ENCODE results near the gene KLHL24. TPM values are rescaled to one million over a fixed set of nuclear protein-coding genes. Genes with fewer than 3 reads are reported as not detected.
"Not testable (repeated sequence)": the region's sequence is repeated elsewhere in the genome, so short reads cannot be mapped to it uniquely, and the experiment has no call there.

KLHL24 gene
- total RNA-seq, 1 experiment from 2014 or later = 33.9 TPM

- no peak for ATAC-seq
- Mint-ChIP-seq H3K36me3 (peaks cover 21% of the 10 kb centered on the region), H3K4me3 (no peak overlapping the region), H3K27ac (no peak overlapping the region), H3K4me1 (no peaks in the 10 kb centered on the region), H3K9me3 (peaks cover 31% of the 10 kb centered on the region), H3K27me3 (ENCODE audit: low read depth) (no peaks in the 10 kb centered on the region; the same call in 1 of the 2 replicates)
- TF ChIP-seq E2F1 (CRISPR knock-in tag; IDR thresholded peaks at IDR 0.05) (no peak), SOX15 (CRISPR knock-in tag; IDR thresholded peaks at IDR 0.05) (no peak), SMAD4 (CRISPR knock-in tag; IDR thresholded peaks at IDR 0.05) (no peak), ZNF138 (CRISPR knock-in tag; conservative IDR thresholded peaks at IDR 0.05) (no peak), ZNF232 (CRISPR knock-in tag; IDR thresholded peaks at IDR 0.05) (no peak), ELF4 (CRISPR knock-in tag; IDR thresholded peaks at IDR 0.05; ENCODE audit: low read depth) (no peak), IRF2 (CRISPR knock-in tag; IDR thresholded peaks at IDR 0.05; ENCODE audit: borderline replicate concordance, low read depth) (no peak), ZBTB43 (CRISPR knock-in tag; IDR thresholded peaks at IDR 0.05) (no peak)
- CTCF ChIA-PET = no interaction called here
- DNase-seq (ENCODE audit: low spot score) = no peak
- POLR2A ChIA-PET = no interaction called here
Measured at GRCh38 chr3:183597959-183598358, 37.5 kb upstream of the KLHL24 start.

- ATAC-seq; DNase-seq (ENCODE audit: low spot score); H3K36me3 Mint-ChIP-seq; POLR2A ChIA-PET; H3K4me1 Mint-ChIP-seq; H3K4me3 Mint-ChIP-seq; CTCF ChIA-PET; H3K27ac Mint-ChIP-seq: not testable (repeated sequence)
- H3K27me3 Mint-ChIP-seq (ENCODE audit: low read depth) = peaks cover 16% of the 10 kb centered on the region
- peaks cover 12% of the 10 kb centered on the region for H3K9me3 Mint-ChIP-seq
Measured at GRCh38 chr3:183611326-183611725, 24.1 kb upstream of the KLHL24 start.

- peaks cover 31% of the 10 kb centered on the region for H3K27me3 Mint-ChIP-seq (ENCODE audit: low read depth)
- no peak overlapping the region for H3K4me3 Mint-ChIP-seq
- H3K4me1 Mint-ChIP-seq = peaks cover 14% of the 10 kb centered on the region
- no peak for DNase-seq (ENCODE audit: low spot score)
- H3K36me3 Mint-ChIP-seq = no peaks in the 10 kb centered on the region
- POLR2A ChIA-PET = no interaction called here
- H3K27ac Mint-ChIP-seq = no peak overlapping the region
- peaks cover 4% of the 10 kb centered on the region; the same call in 1 of the 2 replicates for H3K9me3 Mint-ChIP-seq
- CTCF ChIA-PET = no interaction called here
- no peak for ATAC-seq
- TF ChIP-seq CDX4 (CRISPR knock-in tag; IDR thresholded peaks at IDR 0.05; ENCODE audit: borderline replicate concordance) (no peak), TEAD1 (CRISPR knock-in tag; IDR thresholded peaks at IDR 0.05) (no peak), ZNF121 (CRISPR knock-in tag; IDR thresholded peaks at IDR 0.05) (no peak), ZNF263 (CRISPR knock-in tag; IDR thresholded peaks at IDR 0.05; ENCODE audit: low read depth) (no peak), ZNF532 (CRISPR knock-in tag; IDR thresholded peaks at IDR 0.05; ENCODE audit: borderline replicate concordance) (no peak), USF1 (CRISPR knock-in tag; IDR thresholded peaks at IDR 0.05) (no peak), ETV6 (CRISPR knock-in tag; IDR thresholded peaks at IDR 0.05) (no peak), E2F4 (CRISPR knock-in tag; IDR thresholded peaks at IDR 0.05; ENCODE audit: borderline replicate concordance, low read depth) (no peak), SMAD3 (CRISPR knock-in tag; IDR thresholded peaks at IDR 0.05; ENCODE audit: borderline replicate concordance) (no peak), ZNF219 (CRISPR knock-in tag; IDR thresholded peaks at IDR 0.05; ENCODE audit: borderline replicate concordance) (no peak), ZNF423 (CRISPR knock-in tag; IDR thresholded peaks at IDR 0.05) (no peak), CBFB (CRISPR knock-in tag; IDR thresholded peaks at IDR 0.05; ENCODE audit: low read depth) (no peak)
Measured at GRCh38 chr3:183613366-183614285, 21.8 kb upstream of the KLHL24 start.

Measured in WTC11 (cell line).